Tibial nerve (tissue), 3 donors: ENCODE measurements around the gene THSD4.

Experiments
- CTCF ChIP-seq, 5 experiments: fragments of 200-600 bp in 3 of 5; fragments of 450-650 bp in 2 of 5; sonication (generic) in 3 of 5; IDR thresholded peaks; one replicate each; pipeline ENCODE4 v1.5.1; 2016 to 2019; ENCODE audit warnings: antibody characterized with exemption in 5 of 5, mild to moderate bottlenecking in 3 of 5, moderate library complexity in 2 of 5
- POLR2A ChIP-seq, 2 donors: fragments of 450-650 bp; IDR thresholded peaks; one replicate each; pipeline ENCODE4 v1.6.1; 2017; ENCODE audit warnings: antibody characterized with exemption in 2 of 2, mild to moderate bottlenecking in 2 of 2, moderate library complexity in 2 of 2

GRCh38 chr15:71494563-71495397 is 379.5 kb downstream of the THSD4 start:
- TF ChIP-seq CTCF (IDR thresholded peaks at IDR 0.05) (no peak), POLR2A (IDR thresholded peaks at IDR 0.05) (no peak)
